Tibial nerve (tissue), 4 donors: ENCODE measurements around the gene ZNF485. TPM values are rescaled to one million over a fixed set of nuclear protein-coding genes. Genes with fewer than 3 reads are reported as not detected.
"Not testable (repeated sequence)": the region's sequence is repeated elsewhere in the genome, so short reads cannot be mapped to it uniquely, and the experiment has no call there.

ENCODE experiments used
- DNase-seq, 2 donors: peaks; one replicate each; pipeline ENCODE4 v3.0.0-alpha.2; 2019; ENCODE audit warnings: low spot score in 2 of 2
- H3K27ac ChIP-seq, 4 donors: fragments of 200-600 bp; sonication (generic) in 3 of 4; one replicate each; pipeline ENCODE4 v1.5.1; 2017 to 2019; ENCODE audit warnings: mild to moderate bottlenecking in 1 of 4
- H3K27me3 ChIP-seq, 2 donors: fragments of 200-600 bp; sonication (generic) in 1 of 2; one replicate each; pipeline versions ENCODE4 v1.5.1 to v1.6.0; 2017 to 2019
- H3K36me3 ChIP-seq, 3 donors: fragments of 200-600 bp; sonication (generic); one replicate each; pipeline ENCODE4 v1.5.1; 2018 to 2019
- H3K4me1 ChIP-seq, 4 donors: fragments of 200-600 bp; sonication (generic) in 3 of 4; one replicate each; pipeline ENCODE4 v1.5.1; 2017 to 2019
- H3K4me3 ChIP-seq, 4 donors: fragments of 200-600 bp; sonication (generic) in 3 of 4; one replicate each; pipeline ENCODE4 v1.5.1; 2017 to 2019; ENCODE audit warnings: mild to moderate bottlenecking in 1 of 4, moderate library complexity in 1 of 4
- H3K9me3 ChIP-seq, 4 donors: fragments of 200-600 bp; sonication (generic) in 3 of 4; one replicate each; pipeline ENCODE4 v1.5.1; 2017 to 2019
- CTCF ChIP-seq, 5 experiments: fragments of 200-600 bp in 3 of 5; fragments of 450-650 bp in 2 of 5; sonication (generic) in 3 of 5; IDR thresholded peaks; one replicate each; pipeline ENCODE4 v1.5.1; 2016 to 2019; ENCODE audit warnings: antibody characterized with exemption in 5 of 5, mild to moderate bottlenecking in 3 of 5, moderate library complexity in 2 of 5
- EP300 ChIP-seq, 2 donors: sonication (generic); formaldehyde crosslinking; IDR thresholded peaks; one replicate each; pipeline ENCODE4 v1.6.1; 2017; ENCODE audit warnings: antibody characterized with exemption in 2 of 2, mild to moderate bottlenecking in 1 of 2
- POLR2A ChIP-seq, 2 donors: fragments of 450-650 bp; IDR thresholded peaks; one replicate each; pipeline ENCODE4 v1.6.1; 2017; ENCODE audit warnings: antibody characterized with exemption in 2 of 2, mild to moderate bottlenecking in 2 of 2, moderate library complexity in 2 of 2
- WGBS, 2 donors: methylation state at CpG; one replicate each; pipeline ENCODE4 v1.1.5; 2018; 5-methylcytosine and 5-hydroxymethylcytosine counted together
- total RNA-seq, 4 donors: library from RNA; depleted of rRNA; stranded (reverse); fragments of >200 nt; gene quantifications; one replicate each; pipeline ENCODE4 v1.1.0, GENCODE V29; 2016

ZNF485 gene
- total RNA-seq, 4 donors from 2014 or later, result 2.4 to 9.6 (median 6.9) TPM

- Histone ChIP-seq H3K27ac (no peak overlapping the region), H3K4me3 (peak overlapping the region in 3 of 4 donors; percentile 14 to 36 (median 33)), H3K36me3 (no peaks in the 10 kb centered on the region), H3K9me3 (peaks cover 0 to 6% (median 0%) of the 10 kb centered on the region in 4 donors), H3K27me3 (no peaks in the 10 kb centered on the region), H3K4me1 (peaks cover 0 to 20% (median 3%) of the 10 kb centered on the region in 4 donors)
- WGBS, 2 donors, result 24 to 26% methylated on average over 7 to 8 of the region's 8 CpGs
- TF ChIP-seq EP300 (IDR thresholded peaks at IDR 0.05) (no peak), CTCF (IDR thresholded peaks at IDR 0.05) (no peak), POLR2A (IDR thresholded peaks at IDR 0.05) (no peak)
- DNase-seq, result no peak
Measured at GRCh38 chr10:43594944-43595589, 11.2 kb upstream of the ZNF485 start.

GRCh38 chr10:43595739-43596298, 10.4 kb upstream of the ZNF485 start:
- H3K9me3 ChIP-seq, result peaks cover 0 to 6% (median 0%) of the 10 kb centered on the region in 4 donors
- H3K4me1 ChIP-seq, result peaks cover 0 to 20% (median 3%) of the 10 kb centered on the region in 4 donors
- H3K27ac ChIP-seq, result no peak overlapping the region
- H3K27me3 ChIP-seq, result no peaks in the 10 kb centered on the region
- 50 to 57% methylated on average over 7 of the region's 7 CpGs for WGBS, 2 donors
- no peak for TF ChIP-seq POLR2A (IDR thresholded peaks at IDR 0.05)
- no peak for TF ChIP-seq CTCF (IDR thresholded peaks at IDR 0.05)
- no peak for TF ChIP-seq EP300 (IDR thresholded peaks at IDR 0.05)
- H3K36me3 ChIP-seq, result no peaks in the 10 kb centered on the region
- DNase-seq, result no peak
- H3K4me3 ChIP-seq, result peak overlapping the region in 1 of 4 donors; percentile 36

GRCh38 chr10:43596546-43596945, 9.7 kb upstream of the ZNF485 start:
- Histone ChIP-seq H3K4me3 (no peak overlapping the region), H3K4me1 (peaks cover 0 to 20% (median 3%) of the 10 kb centered on the region in 4 donors), H3K27me3 (no peaks in the 10 kb centered on the region), H3K27ac (no peak overlapping the region), H3K9me3 (peaks cover 0 to 2% (median 0%) of the 10 kb centered on the region in 4 donors), H3K36me3 (no peaks in the 10 kb centered on the region)
- TF ChIP-seq CTCF (IDR thresholded peaks at IDR 0.05) (no peak), EP300 (IDR thresholded peaks at IDR 0.05) (no peak), POLR2A (IDR thresholded peaks at IDR 0.05) (no peak)
- WGBS, 2 donors, result 56 to 69% methylated on average over 4 of the region's 4 CpGs
- DNase-seq, result no peak

GRCh38 chr10:43598446-43598845, 7.8 kb upstream of the ZNF485 start:
- DNase-seq, result no peak
- Histone ChIP-seq H3K4me1 (peaks cover 0 to 20% (median 3%) of the 10 kb centered on the region in 4 donors), H3K9me3 (no peaks in the 10 kb centered on the region), H3K4me3 (no peak overlapping the region), H3K27ac (no peak overlapping the region), H3K27me3 (no peaks in the 10 kb centered on the region), H3K36me3 (no peaks in the 10 kb centered on the region)
- 62 to 70% methylated on average over 2 of the region's 2 CpGs for WGBS, 2 donors
- TF ChIP-seq EP300 (IDR thresholded peaks at IDR 0.05), result no peak
- no peak for TF ChIP-seq POLR2A (IDR thresholded peaks at IDR 0.05)
- TF ChIP-seq CTCF (IDR thresholded peaks at IDR 0.05), result no peak

- no peak for DNase-seq
- Histone ChIP-seq H3K27ac (no peak overlapping the region), H3K4me1 (peaks cover 0 to 20% (median 3%) of the 10 kb centered on the region in 4 donors), H3K4me3 (no peak overlapping the region), H3K27me3 (no peaks in the 10 kb centered on the region), H3K9me3 (no peaks in the 10 kb centered on the region), H3K36me3 (no peaks in the 10 kb centered on the region)
- WGBS, 2 donors, result 68 to 69% methylated on average over 2 of the region's 2 CpGs
- no peak for TF ChIP-seq EP300 (IDR thresholded peaks at IDR 0.05)
- TF ChIP-seq POLR2A (IDR thresholded peaks at IDR 0.05), result no peak
- no peak for TF ChIP-seq CTCF (IDR thresholded peaks at IDR 0.05)
Measured at GRCh38 chr10:43599333-43599732, 6.9 kb upstream of the ZNF485 start.

- H3K27me3 ChIP-seq, H3K36me3 ChIP-seq, DNase-seq, H3K4me1 ChIP-seq, H3K27ac ChIP-seq, H3K9me3 ChIP-seq, H3K4me3 ChIP-seq: not testable (repeated sequence)
- WGBS, 2 donors, result 90 to 92% methylated on average over 6 of the region's 6 CpGs
Measured at GRCh38 chr10:43601576-43601975, 4.7 kb upstream of the ZNF485 start.
